Omental fat pad (tissue), 4 donors: Measurements from ENCODE around the gene LYG2. TPM values are rescaled to one million over a fixed set of nuclear protein-coding genes. Genes with fewer than 3 reads are reported as not detected.
"Not testable (repeated sequence)": the region's sequence is repeated elsewhere in the genome, so short reads cannot be mapped to it uniquely, and the experiment has no call there.

ENCODE experiments used
- ATAC-seq: fragments of 150-250 bp; one replicate; pipeline ENCODE4 v1.9.1; 2016; ENCODE audit warnings: mild to moderate bottlenecking, moderate library complexity; ENCODE audit not compliant: low FRiP score
- DNase-seq: peaks from one replicate; pipeline ENCODE4 v3.0.0-alpha.2; 2019; ENCODE audit warnings: low spot score
- small RNA-seq: library from RNA; depleted of rRNA; stranded (forward); fragments of <200 nt; gene quantifications from one replicate; pipeline ENCODE3, GENCODE V24; 2016
- total RNA-seq, 4 donors: library from RNA; depleted of rRNA; stranded (reverse); fragments of >200 nt; gene quantifications; one replicate each; pipeline ENCODE4 v1.1.0, GENCODE V29; 2016
- TF ChIP-seq, protein P1 (sequence below), 3 donors: fragments of 450-650 bp; IDR thresholded peaks; one replicate each; pipeline ENCODE4 v1.5.1; 2016 to 2017; ENCODE audit warnings: antibody characterized with exemption in 3 of 3, mild to moderate bottlenecking in 3 of 3, moderate library complexity in 2 of 3

Gene LYG2
- total RNA-seq, 4 donors from 2014 or later = not detected

DNA sequence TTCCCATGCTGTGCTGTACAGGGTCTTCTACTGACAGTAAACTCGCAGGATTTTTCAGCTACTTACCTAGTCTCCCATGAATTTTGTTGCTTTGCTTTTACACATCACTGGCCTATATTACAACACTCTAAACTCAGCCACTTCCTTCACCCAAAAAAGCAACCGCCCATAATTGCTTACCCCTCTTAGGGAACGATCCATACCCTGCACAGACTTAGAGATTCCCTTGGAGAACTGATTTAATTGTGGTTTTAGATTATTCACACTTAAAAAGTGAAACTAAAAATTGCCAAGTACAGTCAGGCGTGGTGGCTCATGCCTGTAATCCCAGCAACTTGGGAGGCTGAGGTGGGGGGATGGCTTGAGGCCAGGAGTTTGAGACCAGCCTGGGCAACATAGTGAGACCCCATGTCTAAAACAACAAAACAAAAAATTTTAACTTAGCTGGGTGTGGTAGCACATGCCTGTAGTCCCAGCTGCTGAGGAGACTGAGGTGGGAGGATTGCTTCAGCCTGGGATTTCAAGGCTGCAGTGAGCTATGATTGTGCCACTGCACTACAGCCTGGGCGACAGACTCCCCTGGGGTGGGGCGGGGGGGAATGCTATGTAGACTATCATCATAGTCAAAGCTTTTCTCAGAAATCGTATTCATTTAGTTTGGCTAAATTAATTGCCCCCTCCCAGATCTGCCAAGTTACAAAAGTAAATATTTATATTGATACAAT lies 55.2 kb downstream of the LYG2 start:
- DNase-seq = no peak
- ATAC-seq = no peak
- TF ChIP-seq, protein P1, sequence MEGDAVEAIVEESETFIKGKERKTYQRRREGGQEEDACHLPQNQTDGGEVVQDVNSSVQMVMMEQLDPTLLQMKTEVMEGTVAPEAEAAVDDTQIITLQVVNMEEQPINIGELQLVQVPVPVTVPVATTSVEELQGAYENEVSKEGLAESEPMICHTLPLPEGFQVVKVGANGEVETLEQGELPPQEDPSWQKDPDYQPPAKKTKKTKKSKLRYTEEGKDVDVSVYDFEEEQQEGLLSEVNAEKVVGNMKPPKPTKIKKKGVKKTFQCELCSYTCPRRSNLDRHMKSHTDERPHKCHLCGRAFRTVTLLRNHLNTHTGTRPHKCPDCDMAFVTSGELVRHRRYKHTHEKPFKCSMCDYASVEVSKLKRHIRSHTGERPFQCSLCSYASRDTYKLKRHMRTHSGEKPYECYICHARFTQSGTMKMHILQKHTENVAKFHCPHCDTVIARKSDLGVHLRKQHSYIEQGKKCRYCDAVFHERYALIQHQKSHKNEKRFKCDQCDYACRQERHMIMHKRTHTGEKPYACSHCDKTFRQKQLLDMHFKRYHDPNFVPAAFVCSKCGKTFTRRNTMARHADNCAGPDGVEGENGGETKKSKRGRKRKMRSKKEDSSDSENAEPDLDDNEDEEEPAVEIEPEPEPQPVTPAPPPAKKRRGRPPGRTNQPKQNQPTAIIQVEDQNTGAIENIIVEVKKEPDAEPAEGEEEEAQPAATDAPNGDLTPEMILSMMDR (IDR thresholded peaks at IDR 0.05) = no peak

GRCh38 chr2:99198103-99198841 lies 57.2 kb downstream of the LYG2 start:
- TF ChIP-seq, protein P1 (IDR thresholded peaks at IDR 0.05) = no peak
- DNase-seq (no peak), ATAC-seq (no peak)

GRCh38 chr2:99192364-99192763 lies 63.1 kb downstream of the LYG2 start:
- not testable (repeated sequence) for ATAC-seq, DNase-seq

Small RNA genes lying within 50 kb of the gene (small RNA-seq; reads per million reads assigned to genes)
- not detected for gene AC092587.1

Other genes with a start within 250 kb of the LYG2 start
- gene C2orf15, start 114.0 kb downstream of the LYG2 start, total RNA-seq = 1 to 10 TPM in 1 of 4 donors, under 1 TPM in 2, not detected in 1; 0.69 to 1.3 (median 0.95) TPM
- gene TSGA10, start 100.7 kb downstream of the LYG2 start, total RNA-seq = 10 to 100 TPM in 2 of 4 donors, 1 to 10 TPM in 2; 4.7 to 19.5 (median 8.5) TPM
- gene LIPT1, start 100.7 kb downstream of the LYG2 start, total RNA-seq = 10 to 100 TPM in 1 of 4 donors, 1 to 10 TPM in 3; 3.4 to 13.4 (median 7.0) TPM
- gene MITD1, start 74.6 kb downstream of the LYG2 start, total RNA-seq = 10 to 100 TPM; 15.3 to 38.3 (median 24.1) TPM
- 10 to 100 TPM; 18.4 to 22.6 (median 21.2) TPM for gene MRPL30, start 74.5 kb downstream of the LYG2 start, total RNA-seq
- 1 to 10 TPM in 3 of 4 donors, not detected in 1; 1.0 to 1.1 (median 1.1) TPM for gene LYG1, start 45.5 kb upstream of the LYG2 start, total RNA-seq
- gene TXNDC9, start 80.7 kb upstream of the LYG2 start, total RNA-seq = 10 to 100 TPM; 27.6 to 46.5 (median 35.4) TPM
- gene EIF5B, start 81.7 kb upstream of the LYG2 start, total RNA-seq = 10 to 100 TPM; 30.1 to 78.1 (median 36.4) TPM
- 10 to 100 TPM; 33.5 to 76.1 (median 51.5) TPM for gene REV1, start 234.4 kb upstream of the LYG2 start, total RNA-seq